GM12801 (cell line): ENCODE measurements around the gene TSPAN3.

Source experiments
- CTCF ChIP-seq: IDR thresholded peaks from one replicate; pipeline ENCODE4 v1.5.1; 2011; ENCODE audit warnings: control low read depth; ENCODE audit not compliant: insufficient read length; ENCODE audit errors: extremely low read depth

Gene TSPAN3

GRCh38 chr15:77013776-77014131 lies 57.2 kb downstream of the TSPAN3 start:
- TF ChIP-seq CTCF: no peak

DNA sequence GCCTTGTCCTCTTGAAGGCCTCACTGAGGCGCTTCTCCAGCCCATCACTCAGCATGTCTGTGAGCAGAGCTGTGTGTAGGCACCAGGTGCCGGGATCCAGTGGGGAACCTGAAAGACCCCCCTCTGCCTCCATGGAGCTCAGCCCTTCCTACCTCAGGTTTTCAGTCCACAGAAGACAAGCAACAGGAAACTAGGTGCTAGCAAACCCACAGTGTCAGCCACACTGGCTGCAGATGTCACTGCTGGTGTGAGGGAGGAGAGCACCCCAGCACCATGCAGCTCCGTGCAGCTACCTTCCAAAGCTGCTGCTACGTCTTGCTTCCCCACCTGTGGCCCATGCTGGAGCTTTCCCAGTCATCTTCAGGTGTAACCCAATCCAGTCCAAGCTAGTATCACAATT lies 58.0 kb downstream of the TSPAN3 start:
- no peak for TF ChIP-seq CTCF

- TF ChIP-seq CTCF: no peak
These were observed 58.7 kb downstream of the TSPAN3 start for GRCh38 chr15:77012117-77012712.

DNA sequence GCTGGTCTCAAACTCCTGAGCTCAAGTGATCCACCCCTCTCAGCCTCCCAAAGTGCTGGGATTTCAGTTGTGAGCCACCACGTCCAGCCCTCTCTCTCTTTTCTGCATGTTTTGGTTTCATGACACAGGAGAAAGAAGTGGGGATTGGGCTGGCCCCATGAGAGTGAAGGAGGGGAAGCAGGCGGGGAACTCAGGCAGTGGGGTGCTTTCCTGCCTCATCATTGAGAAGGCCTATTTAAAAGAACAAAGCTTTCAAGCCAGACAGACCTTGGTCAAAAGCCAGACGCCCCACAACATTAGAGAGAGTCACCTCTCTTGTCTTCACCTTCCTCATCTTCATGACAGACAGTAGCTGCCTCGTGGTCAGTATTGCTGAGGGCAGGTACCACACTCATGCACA lies 60.1 kb downstream of the TSPAN3 start:
- no peak for TF ChIP-seq CTCF

- no peak for TF ChIP-seq CTCF
These were observed 60.6 kb downstream of the TSPAN3 start for GRCh38 chr15:77010312-77010686.

DNA sequence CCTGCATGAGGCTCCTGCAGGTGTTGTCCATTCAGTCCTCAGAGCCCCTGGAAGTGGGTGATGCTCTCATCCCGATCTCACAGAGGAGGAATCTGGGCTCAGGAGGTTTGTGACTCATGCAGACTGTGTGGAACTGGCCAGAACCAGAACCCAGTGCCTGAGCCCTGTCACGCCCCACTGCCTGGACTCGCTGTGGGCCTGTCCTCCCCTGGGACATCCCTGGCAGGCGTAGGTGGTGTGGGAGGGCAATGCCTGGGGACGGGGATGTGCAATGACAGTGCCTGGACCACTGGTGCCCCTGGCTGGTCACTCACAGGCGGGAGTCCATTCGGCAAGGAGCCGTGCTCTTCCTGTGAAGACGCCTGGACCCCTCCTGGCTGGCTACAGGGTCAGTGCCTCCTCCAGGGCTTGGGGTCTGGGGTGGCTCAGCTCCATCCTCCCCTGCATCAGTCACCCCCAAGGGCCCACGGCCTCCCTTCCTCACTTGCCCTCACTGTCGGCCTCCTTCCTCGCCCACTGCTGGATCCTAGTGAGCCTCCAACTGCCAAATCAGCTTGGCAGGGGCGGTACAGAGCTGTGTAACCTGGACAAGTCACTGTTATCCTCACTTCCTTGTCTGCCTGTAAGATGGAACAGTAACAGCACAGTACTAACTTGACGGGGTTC lies 61.1 kb downstream of the TSPAN3 start:
- no peak for TF ChIP-seq CTCF

GRCh38 chr15:77009176-77009575 lies 61.7 kb downstream of the TSPAN3 start:
- TF ChIP-seq CTCF: no peak

DNA sequence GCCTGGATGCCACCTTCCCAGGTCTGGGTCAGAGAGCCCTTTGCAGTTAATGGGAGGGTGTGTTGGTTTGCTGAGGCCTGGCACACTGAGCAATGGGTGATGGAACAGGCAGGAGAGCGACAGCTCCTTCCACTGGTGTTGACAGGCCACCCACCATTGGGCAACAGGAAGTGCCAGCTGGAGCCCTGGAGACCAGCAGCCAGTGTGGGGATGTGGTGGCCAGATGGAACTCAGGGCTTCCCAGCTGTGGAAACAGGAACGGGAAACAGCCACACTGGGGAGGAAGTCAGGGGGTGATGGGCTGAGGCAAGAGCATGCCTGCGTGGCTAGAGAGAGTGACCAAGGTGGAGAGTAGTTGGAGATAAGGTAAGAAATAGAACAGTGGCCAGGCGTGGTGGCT lies 66.7 kb downstream of the TSPAN3 start:
- TF ChIP-seq CTCF: no peak
